GM19328 (cell line): ENCODE results near the gene BRICD5.

ENCODE experiments used
- ATAC-seq: cut with Tn5 transposase; IDR thresholded peaks from one replicate; pipeline ENCODE4 v1.9.1; 2021; ENCODE audit warnings: mild to moderate bottlenecking, moderate library complexity; ENCODE audit not compliant: unreplicated experiment

Gene BRICD5

DNA sequence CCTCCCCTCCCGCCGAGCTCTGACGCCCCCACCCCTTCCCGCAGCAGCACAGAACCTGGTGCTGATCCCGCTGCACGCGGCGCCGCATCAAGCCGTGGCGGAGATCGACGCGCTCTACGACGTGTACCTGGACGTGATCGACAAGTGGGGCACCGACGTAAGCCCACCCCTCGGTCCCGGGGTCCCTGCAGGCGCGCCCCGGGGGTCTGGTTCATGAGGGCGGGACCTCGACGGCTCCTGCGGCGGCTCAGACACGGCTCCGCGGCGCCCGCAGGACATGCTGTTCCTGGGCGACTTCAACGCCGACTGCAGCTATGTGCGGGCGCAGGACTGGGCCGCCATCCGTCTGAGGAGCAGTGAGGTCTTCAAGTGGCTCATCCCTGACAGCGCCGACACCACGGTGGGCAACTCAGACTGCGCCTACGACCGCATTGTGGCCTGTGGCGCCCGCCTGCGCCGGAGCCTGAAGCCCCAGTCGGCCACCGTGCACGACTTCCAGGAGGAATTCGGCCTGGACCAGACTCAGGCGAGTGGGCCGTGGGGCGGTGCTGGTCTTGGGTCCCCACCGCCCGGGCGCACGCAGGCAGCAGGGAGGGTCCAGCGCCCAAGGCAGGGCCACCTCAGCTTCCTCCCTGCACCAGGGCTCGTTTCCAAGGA is 27.0 kb upstream of the BRICD5 start:
- no peak for ATAC-seq

DNA sequence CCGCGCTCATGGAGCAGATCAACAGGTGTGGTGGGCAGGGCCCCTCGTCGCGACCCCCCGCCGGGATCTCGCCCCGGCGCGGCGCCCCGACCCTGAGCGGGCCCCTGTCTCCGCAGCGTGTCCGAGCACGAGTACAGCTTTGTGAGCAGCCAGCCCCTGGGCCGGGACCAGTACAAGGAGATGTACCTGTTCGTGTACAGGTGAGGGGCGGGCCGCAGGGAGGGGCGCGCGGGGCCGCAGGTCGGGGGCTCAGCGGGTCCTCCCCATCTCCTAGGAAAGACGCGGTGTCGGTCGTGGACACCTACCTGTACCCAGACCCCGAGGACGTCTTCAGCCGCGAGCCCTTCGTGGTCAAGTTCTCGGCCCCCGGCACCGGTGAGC is 26.4 kb upstream of the BRICD5 start:
- ATAC-seq = no peak

DNA sequence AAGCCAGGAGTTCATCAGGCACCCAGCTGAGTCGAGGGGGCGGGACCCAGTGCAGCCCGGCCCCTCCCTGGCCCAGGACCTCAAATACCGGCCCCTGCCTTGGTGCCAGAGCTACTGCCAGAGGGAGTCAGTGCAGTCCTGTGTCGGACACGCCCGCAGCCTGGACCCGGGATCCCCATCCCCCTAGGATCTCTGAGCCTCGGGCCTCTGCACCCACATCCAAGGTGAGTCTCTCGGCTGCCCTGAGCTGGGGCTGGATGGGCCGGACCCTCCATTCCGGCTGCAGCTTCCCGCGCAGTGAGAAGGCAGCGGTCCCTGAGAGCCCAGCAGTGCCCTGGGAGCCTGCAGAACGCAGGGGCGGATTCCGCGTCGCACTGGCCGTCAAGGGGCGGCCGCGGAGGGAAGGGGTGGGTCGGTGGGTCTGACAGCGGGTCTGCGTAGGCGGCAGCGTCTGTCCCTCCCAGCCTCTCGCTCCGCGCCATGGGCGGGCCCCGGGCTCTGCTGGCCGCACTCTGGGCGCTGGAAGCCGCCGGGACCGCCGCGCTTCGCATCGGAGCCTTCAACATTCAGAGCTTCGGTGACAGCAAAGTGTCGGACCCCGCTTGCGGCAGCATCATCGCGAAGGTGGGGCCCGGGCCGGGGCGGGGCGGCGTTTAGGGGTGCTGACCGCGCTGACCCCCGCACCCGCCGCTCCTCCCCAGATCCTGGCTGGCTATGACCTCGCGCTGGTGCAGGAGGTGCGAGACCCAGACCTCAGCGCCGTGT is 25.9 kb upstream of the BRICD5 start, which contains the start of gene DNASE1L2:
Gene DNASE1L2 (plus strand): TSS at position 108 of the 765 bp plus-strand sequence. CDS start 373 bp downstream, at position 481.
- ATAC-seq = no peak

DNA sequence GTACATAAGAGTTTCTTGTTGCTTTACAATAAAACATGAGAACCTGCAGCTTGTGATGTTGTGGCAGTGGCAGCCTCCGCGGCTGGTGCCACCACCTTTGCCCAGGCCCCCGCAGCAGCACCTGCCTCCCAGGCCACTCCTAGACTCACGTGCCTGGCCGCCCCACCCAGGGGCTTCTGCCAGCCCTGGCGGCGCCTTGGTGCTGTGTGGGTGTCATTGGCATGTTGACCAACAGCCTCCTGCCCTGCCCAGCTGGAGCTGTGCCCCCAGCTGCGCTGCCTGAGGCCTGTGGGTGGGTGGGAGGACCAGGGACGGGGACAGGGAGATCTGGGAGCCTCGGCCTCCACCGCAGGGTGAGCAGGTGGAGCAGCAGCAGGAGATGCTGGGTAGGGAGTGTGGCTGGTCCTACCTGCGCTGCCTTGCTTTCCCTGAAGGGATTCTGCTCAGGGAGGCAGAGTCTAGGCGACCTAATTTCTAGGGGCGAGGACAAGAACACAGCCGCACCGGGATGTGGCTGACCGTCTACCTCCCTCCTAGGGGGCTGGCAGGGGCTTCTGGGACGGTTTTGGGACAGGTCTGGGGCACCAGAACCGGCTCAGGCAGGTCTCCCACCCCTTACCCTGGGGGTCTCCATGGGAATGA is 25.2 kb upstream of the BRICD5 start:
- ATAC-seq = no peak

DNA sequence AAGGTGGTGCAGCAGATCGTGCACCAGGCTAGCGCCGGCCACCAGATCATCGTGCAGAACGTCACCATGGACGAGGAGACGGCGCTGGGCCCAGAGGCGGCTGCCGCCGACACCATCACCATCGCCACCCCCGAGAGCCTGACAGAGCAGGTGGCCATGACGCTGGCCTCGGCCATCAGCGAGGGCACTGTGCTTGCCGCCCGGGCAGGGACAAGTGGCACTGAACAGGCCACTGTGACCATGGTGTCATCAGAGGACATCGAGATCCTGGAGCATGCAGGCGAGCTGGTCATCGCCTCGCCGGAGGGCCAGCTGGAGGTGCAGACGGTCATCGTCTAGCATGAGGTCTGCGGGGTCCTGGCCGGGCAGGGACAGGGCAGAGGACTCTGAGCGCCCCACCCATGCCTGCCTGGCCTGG is 24.6 kb upstream of the BRICD5 start:
- no peak for ATAC-seq

DNA sequence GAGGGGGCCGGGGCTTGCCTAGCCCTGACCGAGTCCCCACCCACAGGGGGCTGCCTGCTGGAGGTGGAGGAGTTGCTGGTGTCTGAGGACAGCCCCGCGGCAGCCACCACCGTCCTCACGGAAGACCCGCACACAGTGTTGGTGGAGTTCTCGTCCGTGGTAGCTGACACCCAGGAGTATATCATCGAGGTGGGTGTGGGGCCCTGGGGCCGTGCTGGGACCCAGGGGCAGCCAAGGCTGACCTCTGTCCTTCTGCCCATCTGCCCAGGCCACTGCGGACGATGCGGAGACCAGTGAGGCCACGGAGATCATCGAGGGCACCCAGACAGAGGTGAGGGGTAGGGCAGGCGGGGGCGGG is 24.1 kb upstream of the BRICD5 start:
- no peak for ATAC-seq

DNA sequence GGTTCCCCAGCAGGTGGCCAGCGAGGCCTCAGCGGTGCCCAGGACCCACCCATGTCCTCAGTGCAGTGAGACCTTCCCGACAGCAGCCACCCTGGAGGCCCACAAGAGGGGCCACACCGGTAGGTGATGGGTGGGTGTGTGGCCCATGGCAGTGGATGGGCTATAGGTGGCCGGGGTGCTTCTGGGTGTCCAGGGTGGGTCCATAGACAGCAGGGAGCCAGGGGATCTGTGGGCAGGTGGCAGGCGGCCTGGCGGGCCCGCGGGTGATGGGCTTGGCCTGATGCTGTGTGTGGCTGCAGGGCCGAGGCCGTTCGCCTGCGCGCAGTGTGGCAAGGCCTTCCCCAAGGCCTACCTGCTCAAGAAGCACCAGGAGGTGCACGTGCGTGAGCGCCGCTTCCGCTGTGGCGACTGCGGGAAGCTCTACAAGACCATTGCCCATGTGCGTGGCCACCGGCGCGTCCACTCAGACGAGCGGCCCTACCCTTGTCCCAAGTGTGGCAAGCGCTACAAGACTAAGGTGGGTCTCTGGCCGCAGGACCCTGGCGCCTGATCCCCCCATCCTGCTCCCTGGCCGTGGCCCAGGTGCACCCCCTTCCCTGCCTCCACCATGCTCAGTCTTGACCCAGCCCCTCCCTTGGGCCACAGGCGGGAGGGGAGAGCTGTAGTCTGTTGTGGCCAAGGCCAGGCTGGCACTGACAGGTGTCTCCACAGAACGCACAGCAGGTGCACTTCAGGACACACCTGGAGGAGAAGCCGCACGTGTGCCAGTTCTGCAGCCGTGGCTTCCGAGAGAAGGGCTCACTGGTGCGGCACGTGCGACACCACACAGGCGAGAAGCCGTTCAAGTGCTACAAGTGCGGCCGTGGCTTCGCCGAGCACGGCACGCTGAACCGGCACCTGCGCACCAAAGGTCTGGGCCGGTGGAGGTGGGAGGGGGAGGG is 23.5 kb upstream of the BRICD5 start:
- no peak for ATAC-seq

DNA sequence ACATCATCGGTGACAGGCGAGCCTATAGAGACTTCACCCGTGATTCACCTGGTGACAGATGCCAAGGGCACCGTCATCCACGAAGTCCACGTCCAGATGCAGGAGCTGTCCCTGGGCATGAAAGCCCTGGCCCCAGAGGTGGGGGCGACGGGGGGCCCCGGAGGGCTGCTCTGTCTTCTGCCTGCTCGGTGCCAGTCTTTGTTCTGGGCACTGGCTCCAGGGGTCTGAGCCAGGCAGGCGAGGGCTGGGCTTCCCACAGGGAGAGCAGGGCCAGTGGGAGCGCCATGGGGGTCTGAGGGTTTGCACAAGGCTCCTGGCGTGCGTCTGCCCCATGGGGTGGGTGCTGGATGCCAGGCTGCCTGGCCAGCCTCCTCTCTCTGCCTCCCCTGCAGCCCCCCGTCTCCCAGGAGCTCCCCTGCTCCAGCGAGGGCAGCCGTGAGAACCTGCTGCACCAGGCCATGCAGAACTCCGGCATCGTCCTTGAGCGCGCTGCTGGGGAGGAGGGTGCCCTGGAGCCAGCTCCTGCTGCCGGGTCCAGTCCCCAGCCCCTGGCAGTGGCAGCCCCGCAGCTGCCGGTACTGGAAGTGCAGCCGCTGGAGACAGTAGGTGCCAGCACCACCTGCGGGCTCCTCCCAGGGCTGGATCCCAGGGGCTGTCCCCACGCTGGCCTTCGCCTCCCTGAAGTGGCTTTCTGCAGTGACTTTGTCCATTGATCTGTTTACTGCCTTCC is 22.5 kb upstream of the BRICD5 start:
- no peak for ATAC-seq

DNA sequence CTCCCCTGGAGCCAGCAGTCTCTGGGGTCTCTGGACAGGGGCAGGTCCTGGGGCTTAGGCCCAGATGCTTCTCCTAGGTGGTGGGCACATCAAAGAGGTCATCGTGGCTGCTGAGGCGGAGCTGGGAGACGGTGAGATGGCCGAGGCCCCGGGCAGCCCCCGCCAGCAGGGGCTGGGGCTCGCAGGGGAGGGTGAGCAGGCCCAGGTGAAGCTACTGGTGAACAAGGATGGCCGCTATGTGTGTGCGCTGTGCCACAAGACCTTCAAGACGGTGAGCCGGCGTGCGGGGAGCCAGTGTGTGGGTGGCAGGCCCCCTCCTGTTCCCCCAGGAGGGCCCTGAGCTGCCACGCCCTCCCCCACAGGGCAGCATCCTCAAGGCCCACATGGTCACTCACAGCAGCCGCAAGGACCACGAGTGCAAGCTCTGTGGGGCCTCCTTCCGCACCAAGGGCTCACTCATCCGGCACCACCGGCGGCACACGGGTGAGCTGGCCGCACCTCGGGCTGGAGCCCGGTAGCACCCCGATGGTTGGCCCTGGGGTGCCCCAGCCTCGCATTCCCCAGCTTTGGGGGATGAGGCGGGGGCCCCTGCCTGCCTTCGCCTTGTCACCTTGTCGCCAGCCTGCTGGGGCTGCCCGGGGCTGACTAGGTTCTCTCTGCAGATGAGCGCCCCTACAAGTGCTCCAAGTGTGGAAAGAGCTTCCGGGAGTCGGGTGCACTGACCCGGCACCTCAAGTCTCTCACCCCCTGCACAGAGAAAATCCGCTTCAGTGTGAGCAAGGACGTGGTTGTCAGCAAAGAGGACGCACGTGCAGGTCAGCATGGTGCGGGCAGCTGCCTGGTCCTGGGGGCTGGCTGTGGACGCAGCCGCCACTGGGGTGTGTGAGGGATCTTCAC is 21.7 kb upstream of the BRICD5 start:
- no peak for ATAC-seq

DNA sequence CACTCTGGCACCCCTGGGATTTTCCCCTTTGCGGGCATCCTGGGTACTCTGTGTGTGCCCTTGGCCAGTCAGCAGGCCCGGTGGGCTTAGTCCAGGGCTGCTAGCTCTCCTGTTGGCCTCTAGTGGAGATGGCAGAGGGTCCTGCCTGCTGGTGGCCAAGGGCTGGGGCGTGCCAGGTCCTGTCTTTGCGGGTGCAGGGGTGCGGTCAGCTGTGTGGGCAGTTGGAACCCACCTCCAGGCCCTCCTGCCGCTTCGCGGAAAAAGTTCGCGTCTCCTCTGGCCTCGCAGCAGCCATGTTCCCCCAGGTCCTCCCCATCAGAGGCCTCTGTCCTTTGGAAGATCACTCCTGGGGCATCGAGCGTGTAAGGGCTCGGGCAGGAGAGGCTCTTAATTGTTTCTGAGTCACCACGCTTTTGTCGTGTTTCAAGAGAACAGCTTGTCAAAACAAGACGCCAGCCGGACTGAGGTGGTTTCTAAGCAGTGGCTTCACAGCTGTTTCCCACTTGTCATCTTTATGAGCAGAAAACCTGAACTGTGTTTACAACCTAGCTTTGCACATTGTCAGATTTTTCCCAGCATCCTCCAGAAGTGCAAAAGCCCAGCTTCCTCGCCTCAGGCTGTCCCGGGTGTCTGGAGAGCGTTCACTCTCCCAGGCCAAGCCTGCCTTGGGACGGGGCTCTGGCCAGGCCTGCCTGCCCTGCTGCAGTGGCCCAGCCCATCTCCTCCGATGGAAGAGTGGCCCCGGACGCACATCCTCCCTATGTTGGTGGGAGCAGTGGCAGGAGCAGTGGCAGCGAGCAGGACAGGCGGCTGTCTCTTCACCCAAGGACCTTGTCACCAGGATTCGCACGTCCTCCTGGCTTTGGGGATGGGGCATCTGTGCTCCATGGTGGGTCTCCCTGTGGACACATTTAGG is 20.6 kb upstream of the BRICD5 start:
- no peak for ATAC-seq

DNA sequence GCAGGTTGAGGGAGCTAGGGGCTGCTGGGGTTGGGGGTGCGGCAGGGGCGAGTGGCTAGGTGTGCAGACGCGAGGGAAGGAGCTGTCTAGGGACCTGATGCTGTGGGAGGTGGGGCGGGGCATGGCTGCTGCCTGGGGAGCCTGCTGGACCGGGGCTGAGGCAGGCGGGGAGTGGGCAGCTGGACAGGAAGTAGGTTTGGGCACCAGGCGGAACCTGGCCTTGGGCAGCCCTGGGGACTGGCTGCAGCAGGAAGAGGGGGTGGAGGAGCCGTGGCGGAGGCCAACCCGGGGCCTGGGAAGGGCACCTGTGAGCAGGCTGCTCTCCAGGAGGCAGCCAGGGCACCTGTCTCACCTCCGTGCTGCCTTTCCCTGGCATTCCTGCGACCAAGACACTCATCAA is 19.7 kb upstream of the BRICD5 start:
- ATAC-seq = no peak

DNA sequence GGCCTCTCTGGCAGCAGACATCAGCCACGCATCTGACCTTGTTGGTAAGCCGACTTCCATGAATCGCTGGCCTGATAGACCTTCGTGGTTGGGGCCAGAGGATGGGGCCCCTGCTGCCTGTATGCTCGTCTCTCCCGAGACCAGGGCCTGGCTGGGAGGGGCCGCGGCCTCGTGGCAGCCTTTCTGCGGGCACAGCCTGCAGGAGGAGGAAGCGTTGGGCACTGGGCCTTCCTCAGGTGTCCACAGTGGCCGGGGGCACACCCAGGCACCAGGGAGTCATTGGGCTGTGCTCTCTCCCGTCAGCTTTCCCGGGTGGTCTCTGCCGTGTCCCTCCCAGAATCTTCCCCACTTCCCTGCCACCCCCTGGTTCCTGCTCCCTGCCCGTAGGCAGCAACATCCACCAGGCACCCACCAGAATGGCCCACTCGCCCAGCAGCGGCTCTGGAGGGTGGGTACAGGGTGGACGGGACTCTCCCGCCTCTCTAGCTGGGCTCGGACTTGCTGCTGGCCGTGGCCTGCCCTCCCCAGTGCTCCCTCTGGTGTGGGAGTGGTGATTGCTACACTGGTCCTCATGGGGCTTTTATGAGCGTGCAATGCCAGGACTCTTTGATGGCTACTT is 19.1 kb upstream of the BRICD5 start:
- ATAC-seq = no peak

DNA sequence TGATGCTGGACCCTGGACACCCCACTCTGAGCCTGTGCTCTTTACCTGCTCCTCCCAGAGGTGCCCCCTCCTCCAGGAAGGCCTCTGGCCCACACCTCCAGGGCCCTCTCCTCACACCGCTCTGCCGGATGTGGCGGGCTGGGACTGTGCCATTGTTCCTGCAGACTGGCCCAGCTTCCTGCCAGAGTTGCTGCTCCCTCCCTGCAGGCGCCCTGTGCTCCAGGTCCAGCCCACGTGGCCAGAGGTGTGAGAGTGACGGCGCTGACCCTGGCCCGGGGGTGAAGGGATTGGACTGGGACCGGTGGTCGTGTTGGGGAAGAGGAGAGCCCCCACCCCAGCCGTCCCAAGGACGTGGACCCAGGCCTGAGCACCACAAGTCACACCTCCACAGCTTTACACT is 18.4 kb upstream of the BRICD5 start:
- no peak for ATAC-seq

DNA sequence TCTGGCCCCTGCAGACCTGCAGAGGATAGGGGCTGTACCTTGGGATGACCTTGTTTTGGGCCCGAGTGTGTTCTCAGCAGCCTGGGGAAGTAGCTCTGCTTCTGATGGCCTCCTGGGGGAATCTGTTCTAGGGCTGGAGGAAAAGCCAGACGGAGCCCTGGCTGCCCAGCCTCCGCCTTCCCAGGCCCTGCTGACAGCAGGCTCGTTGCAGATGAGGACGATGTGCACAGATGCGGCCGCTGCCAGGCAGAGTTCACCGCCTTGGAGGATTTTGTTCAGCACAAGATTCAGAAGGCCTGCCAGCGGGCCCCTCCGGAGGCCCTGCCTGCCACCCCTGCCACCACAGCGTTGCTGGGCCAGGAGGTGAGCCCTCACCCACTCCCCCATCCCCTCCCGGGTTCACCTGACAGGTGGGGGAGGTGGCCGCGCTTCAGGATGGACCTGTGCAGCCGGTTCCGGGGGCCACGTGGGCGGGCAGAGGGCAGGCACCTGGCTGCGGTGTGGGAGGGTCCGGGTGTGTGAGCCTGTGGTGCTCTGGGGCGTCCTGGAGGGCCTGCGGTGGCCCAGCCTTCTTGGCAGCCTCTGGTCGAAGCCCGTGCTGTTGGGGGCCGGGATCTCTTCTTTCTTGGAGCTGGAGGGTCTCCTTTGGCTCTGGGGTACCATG is 17.6 kb upstream of the BRICD5 start:
- no peak for ATAC-seq

DNA sequence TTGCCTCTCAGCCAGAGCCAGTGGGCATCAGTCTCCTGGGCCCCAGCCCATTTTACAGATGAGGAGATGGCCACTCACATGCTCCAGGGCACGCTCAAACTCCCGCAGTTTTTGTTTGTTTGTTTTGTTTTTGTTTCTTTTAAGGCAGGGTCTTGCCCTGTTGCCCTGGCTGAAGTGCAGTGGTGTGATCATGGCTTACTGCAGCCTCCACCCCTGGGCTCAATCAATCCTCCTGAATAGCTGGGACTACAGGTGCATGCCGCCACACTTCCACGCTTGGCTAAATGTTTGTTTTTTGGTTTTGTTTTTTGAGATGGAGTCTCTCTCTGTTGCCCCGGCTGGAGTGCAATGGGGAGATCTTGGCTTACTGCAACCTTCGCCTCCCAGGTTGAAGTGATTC is 16.3 kb upstream of the BRICD5 start:
- ATAC-seq = no peak

DNA sequence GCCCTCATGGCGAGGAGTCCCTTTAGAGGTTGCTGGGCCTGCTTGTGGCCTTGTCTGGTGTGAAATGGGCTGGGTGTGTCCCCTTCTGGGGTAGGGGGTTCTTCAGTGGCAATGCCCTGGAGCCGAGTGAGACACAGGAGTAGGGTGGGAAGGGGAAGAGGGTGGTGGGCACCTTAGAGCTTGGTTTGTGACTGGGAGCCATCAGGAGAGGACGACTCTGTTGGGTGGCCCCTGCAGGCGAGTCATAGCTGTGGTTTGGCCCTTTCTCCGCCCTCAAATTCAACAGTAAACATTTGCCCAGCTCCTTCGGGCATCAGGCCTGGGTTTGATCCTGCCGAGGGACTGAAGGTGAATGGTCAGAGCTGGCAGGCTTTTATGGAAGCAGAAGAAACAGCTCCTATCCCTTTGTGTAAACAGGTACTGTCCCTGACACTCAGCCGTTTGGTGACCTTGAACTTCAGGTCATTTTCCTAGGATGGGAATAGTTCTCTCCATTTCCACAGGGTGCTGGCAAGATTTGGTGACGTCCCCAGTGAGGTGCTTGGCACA is 15.7 kb upstream of the BRICD5 start:
- ATAC-seq = no peak

DNA sequence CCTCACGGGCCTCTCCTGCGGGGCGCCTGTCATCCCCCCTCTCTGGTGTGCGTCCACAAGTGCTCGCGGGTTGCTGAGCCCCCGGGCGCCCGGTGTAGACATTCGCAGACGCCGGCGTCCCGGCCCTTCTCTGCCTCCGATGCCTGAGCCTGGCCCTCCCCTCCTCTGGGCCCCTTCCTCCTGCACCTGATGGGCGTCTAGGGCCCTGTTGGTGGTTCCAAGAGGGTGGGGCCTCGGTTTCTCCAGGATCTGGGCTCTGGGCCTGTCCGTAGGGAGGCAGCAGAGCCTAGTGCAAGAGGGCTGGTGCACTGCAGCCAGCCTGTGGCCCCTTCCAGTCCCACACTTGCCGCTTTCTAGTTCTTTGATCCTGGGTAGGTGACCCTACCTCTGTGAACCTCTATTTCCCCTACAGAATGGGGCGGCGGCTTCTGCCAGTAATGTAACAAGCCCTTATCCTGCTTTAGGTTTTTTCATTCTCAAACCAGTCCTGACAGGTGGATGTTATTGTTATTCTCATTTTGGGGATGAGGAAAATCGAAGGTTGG is 13.4 kb upstream of the BRICD5 start:
- peak; percentile 3 for ATAC-seq
